Endothelial cell of umbilical vein (primary cell): Measurements from ENCODE around the gene CLCN2.

Experiments
- JUN ChIP-seq: IDR thresholded peaks from 2 replicates; pipeline ENCODE4 v1.6.1; 2011; ENCODE audit warnings: borderline replicate concordance, low read depth; ENCODE audit not compliant: insufficient read length, insufficient read depth
- POLR2A ChIP-seq: IDR thresholded peaks from 2 replicates; pipeline ENCODE4 v1.6.1; 2012; ENCODE audit warnings: low read depth, mild to moderate bottlenecking, control low read depth, low read length
- TF ChIP-seq, protein P1 (sequence below), 2 donors: IDR thresholded peaks; 1 replicate in 1 of 2; 2 replicates in 1 of 2; pipeline ENCODE4 v1.5.1; 2011; ENCODE audit warnings: low read length in 2 of 2, mild to moderate bottlenecking in 2 of 2, moderate library complexity in 2 of 2, control low read depth in 1 of 2, inconsistent platforms in 1 of 2, low read depth in 1 of 2; ENCODE audit not compliant: insufficient read depth in 1 of 2; ENCODE audit errors: extremely low read depth in 1 of 2

DNA sequence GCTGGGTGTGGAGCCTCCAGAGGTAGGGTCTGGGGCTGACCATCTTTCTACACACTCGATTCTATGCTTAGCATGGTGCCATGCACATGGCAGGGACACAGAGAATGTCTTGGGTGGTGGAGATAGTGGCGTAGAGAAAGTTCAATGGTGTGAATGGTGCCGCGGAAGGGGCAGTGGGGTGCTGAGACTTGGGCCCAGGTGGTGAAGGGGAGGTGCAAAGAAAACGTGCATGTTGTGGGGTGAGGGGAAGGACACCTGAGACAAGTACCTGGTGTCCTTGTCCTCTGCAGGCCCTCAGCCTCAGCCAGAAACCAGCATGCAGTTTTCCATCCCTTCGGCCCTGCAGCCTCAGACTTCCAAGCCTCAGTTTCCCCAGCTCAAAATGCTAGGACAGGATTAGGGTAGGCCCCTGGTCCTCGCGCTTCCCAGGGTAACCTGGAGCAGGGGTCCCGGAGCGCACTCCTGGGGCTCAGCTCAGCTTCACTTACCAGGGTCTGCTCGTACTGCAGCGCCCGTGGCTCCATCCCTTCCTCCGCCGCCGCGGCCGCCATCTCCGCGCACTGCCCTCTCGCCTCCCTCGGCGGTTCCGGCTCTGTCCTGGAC is 375 bp downstream of the CLCN2 start:
- no peak for TF ChIP-seq POLR2A
- TF ChIP-seq, protein P1, sequence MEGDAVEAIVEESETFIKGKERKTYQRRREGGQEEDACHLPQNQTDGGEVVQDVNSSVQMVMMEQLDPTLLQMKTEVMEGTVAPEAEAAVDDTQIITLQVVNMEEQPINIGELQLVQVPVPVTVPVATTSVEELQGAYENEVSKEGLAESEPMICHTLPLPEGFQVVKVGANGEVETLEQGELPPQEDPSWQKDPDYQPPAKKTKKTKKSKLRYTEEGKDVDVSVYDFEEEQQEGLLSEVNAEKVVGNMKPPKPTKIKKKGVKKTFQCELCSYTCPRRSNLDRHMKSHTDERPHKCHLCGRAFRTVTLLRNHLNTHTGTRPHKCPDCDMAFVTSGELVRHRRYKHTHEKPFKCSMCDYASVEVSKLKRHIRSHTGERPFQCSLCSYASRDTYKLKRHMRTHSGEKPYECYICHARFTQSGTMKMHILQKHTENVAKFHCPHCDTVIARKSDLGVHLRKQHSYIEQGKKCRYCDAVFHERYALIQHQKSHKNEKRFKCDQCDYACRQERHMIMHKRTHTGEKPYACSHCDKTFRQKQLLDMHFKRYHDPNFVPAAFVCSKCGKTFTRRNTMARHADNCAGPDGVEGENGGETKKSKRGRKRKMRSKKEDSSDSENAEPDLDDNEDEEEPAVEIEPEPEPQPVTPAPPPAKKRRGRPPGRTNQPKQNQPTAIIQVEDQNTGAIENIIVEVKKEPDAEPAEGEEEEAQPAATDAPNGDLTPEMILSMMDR (IDR thresholded peaks at IDR 0.05; ENCODE audit: extremely low read depth in 1 of 2, insufficient read depth in 1 of 2, low read depth in 1 of 2, low read length in 2 of 2), result no peak
- no peak for TF ChIP-seq JUN
